K562 (cell line): ENCODE data around the gene PGPEP1. TPM values are rescaled to one million over a fixed set of nuclear protein-coding genes. Genes with fewer than 3 reads are reported as not detected.

ENCODE experiments used
- ARID1B ChIP-seq: fragments of 450-650 bp; IDR thresholded peaks from 2 replicates; pipeline ENCODE4 v1.6.1; 2016; ENCODE audit warnings: antibody characterized with exemption, mild to moderate bottlenecking, inconsistent platforms
- CBX1 ChIP-seq: sonication (generic); IDR thresholded peaks from 2 replicates; pipeline ENCODE4 v1.6.1; 2016; ENCODE audit warnings: antibody characterized with exemption, low read depth, mild to moderate bottlenecking
- CBX8 ChIP-seq: fragments of 200-600 bp; sonication (generic); IDR thresholded peaks from 2 replicates; pipeline ENCODE4 v1.6.1; 2012; ENCODE audit warnings: borderline replicate concordance, mixed run types, low read depth, mild to moderate bottlenecking, moderate library complexity, mixed read lengths, low read length, control low read depth, inconsistent platforms; ENCODE audit not compliant: poor library complexity, severe bottlenecking; ENCODE audit errors: extremely low read depth
- ETS2 ChIP-seq: IDR thresholded peaks from 2 replicates; pipeline ENCODE4 v1.6.1; 2016; ENCODE audit warnings: borderline replicate concordance, missing genetic modification characterization, mild to moderate bottlenecking, moderate library complexity, missing compliant biosample characterization; ENCODE audit not compliant: poor library complexity, severe bottlenecking
- ETV6 ChIP-seq, 3 experiments: fragments of 150-350 bp in 1 of 3; sonication (generic) in 1 of 3; formaldehyde crosslinking in 1 of 3; IDR thresholded peaks; 2 replicates each; pipeline versions ENCODE4 v1.6.1 to v1.8.0; 2014 to 2022; ENCODE audit warnings: borderline replicate concordance in 2 of 3, low read depth in 2 of 3, antibody characterized with exemption in 1 of 3, low read length in 1 of 3, mild to moderate bottlenecking in 1 of 3, missing genetic modification reagents in 1 of 3
- HCFC1 ChIP-seq: IDR thresholded peaks from 2 replicates; pipeline ENCODE4 v1.6.1; 2012; ENCODE audit warnings: low read depth, low read length, improper control_type of control experiment
- JUNB ChIP-seq: fragments of 450-650 bp; formaldehyde crosslinking; conservative IDR thresholded peaks from 2 replicates; pipeline ENCODE4 v1.4.0; 2020; ENCODE audit warnings: mild to moderate bottlenecking
- KAT7 ChIP-seq: sonication (generic); formaldehyde crosslinking; IDR thresholded peaks from 2 replicates; pipeline ENCODE4 v1.8.0; 2022; ENCODE audit warnings: missing genetic modification reagents, mild to moderate bottlenecking, borderline replicate concordance
- NBN ChIP-seq: fragments of 450-650 bp; IDR thresholded peaks from 2 replicates; pipeline ENCODE4 v1.6.1; 2016; ENCODE audit warnings: low read depth, mild to moderate bottlenecking
- NCOR1 ChIP-seq: fragments of 450-650 bp; IDR thresholded peaks from 2 replicates; pipeline ENCODE4 v1.6.1; 2016; ENCODE audit warnings: mild to moderate bottlenecking, moderate library complexity
- PPARD ChIP-seq: fragments of 250-450 bp; sonication (Bioruptor Pico); IDR thresholded peaks from 2 replicates; pipeline ENCODE4 v1.8.0; 2022; ENCODE audit warnings: inconsistent platforms, mild to moderate bottlenecking, moderate library complexity
- RBBP5 ChIP-seq: fragments of 200-600 bp; sonication (generic); IDR thresholded peaks from 2 replicates; pipeline ENCODE4 v1.6.1; 2012; ENCODE audit warnings: borderline replicate concordance, mild to moderate bottlenecking, low read length, control low read depth, inconsistent platforms; ENCODE audit not compliant: insufficient read depth, poor library complexity, severe bottlenecking
- SIN3A ChIP-seq, 2 experiments: fragments of 150-350 bp in 1 of 2; IDR thresholded peaks; 2 replicates each; pipeline ENCODE4 v1.6.1; 2011 to 2016; ENCODE audit warnings: borderline replicate concordance in 2 of 2, low read depth in 2 of 2, low read length in 2 of 2, mild to moderate bottlenecking in 2 of 2, moderate library complexity in 2 of 2; ENCODE audit not compliant: control insufficient read depth in 1 of 2
- SNRNP70 ChIP-seq: fragments of 200-400 bp; formaldehyde crosslinking; optimal IDR thresholded peaks from 2 replicates; pipeline ENCODE3; 2017; ENCODE audit warnings: low read depth, low read length
- SRSF3 ChIP-seq: fragments of 200-400 bp; formaldehyde crosslinking; IDR thresholded peaks from 2 replicates; pipeline ENCODE4 v1.6.1; 2016; ENCODE audit warnings: mild to moderate bottlenecking, low read length, moderate library complexity; ENCODE audit not compliant: insufficient read depth
- TRIM24 ChIP-seq, 2 experiments: fragments of 450-650 bp; IDR thresholded peaks; 2 replicates each; pipeline ENCODE4 v1.6.1; 2016
- ZBTB7A ChIP-seq: IDR thresholded peaks from 2 replicates; pipeline ENCODE4 v1.6.1; 2011; ENCODE audit warnings: low read depth, mild to moderate bottlenecking, low read length, moderate library complexity, borderline replicate concordance; ENCODE audit not compliant: control insufficient read depth
- polyA plus RNA-seq, 8 experiments: library from polyadenylated mRNA; depleted of rRNA in 4 of 8; stranded (reverse) in 5 of 8; unstranded in 3 of 8; fragments of >200 nt; fragmentation: Nextera tagmentation in 2 of 8; fragmentation: Illumina TruSeq in 1 of 8; extraction: Ambion mirVana in 2 of 8; extraction: Trizol in 1 of 8; gene quantifications; 2 replicates each; pipeline versions ENCODE4 v1.2.1 to v1.2.3, GENCODE V29; 2011 to 2014; ENCODE audit warnings: inconsistent platforms in 1 of 8, missing spikeins in 1 of 8
- total RNA-seq, 7 experiments: library from RNA; depleted of rRNA in 6 of 7; stranded (reverse); fragments of >200 nt in 6 of 7; fragmentation: Illumina TruSeq in 2 of 7; extraction: Trizol in 2 of 7; gene quantifications; 2 replicates each; pipeline versions ENCODE4 v1.2.1 to v1.2.3, GENCODE V29; 2011 to 2021; ENCODE audit warnings: low replicate concordance in 1 of 7
- TF ChIP-seq, protein P1 (sequence below): fragments of 450-650 bp; IDR thresholded peaks from 2 replicates; pipeline ENCODE4 v1.6.1; 2016; ENCODE audit warnings: mild to moderate bottlenecking
- TF ChIP-seq, protein P2 (sequence below), 2 experiments: IDR thresholded peaks; 2 replicates each; pipeline ENCODE4 v1.6.1; 2011; ENCODE audit warnings: borderline replicate concordance in 1 of 2, control low read depth in 1 of 2, low read depth in 1 of 2, low read length in 1 of 2, mild to moderate bottlenecking in 1 of 2, mixed read lengths in 1 of 2, moderate library complexity in 1 of 2; ENCODE audit not compliant: insufficient read depth in 1 of 2, insufficient read length in 1 of 2, poor library complexity in 1 of 2, severe bottlenecking in 1 of 2; ENCODE audit errors: extremely low read depth in 1 of 2
- TF ChIP-seq, protein P3 (sequence below): fragments of 450-650 bp; formaldehyde crosslinking; IDR thresholded peaks from 2 replicates; pipeline ENCODE4 v1.4.0; 2020; ENCODE audit warnings: mild to moderate bottlenecking, moderate library complexity

PGPEP1 gene
- total and polyA plus RNA-seq, 9 of the 15 experiments (the other 6 are each of a cell fraction or from before 2014, with no cell fraction given), result 10.0 to 69.6 (median 33.5) TPM

DNA sequence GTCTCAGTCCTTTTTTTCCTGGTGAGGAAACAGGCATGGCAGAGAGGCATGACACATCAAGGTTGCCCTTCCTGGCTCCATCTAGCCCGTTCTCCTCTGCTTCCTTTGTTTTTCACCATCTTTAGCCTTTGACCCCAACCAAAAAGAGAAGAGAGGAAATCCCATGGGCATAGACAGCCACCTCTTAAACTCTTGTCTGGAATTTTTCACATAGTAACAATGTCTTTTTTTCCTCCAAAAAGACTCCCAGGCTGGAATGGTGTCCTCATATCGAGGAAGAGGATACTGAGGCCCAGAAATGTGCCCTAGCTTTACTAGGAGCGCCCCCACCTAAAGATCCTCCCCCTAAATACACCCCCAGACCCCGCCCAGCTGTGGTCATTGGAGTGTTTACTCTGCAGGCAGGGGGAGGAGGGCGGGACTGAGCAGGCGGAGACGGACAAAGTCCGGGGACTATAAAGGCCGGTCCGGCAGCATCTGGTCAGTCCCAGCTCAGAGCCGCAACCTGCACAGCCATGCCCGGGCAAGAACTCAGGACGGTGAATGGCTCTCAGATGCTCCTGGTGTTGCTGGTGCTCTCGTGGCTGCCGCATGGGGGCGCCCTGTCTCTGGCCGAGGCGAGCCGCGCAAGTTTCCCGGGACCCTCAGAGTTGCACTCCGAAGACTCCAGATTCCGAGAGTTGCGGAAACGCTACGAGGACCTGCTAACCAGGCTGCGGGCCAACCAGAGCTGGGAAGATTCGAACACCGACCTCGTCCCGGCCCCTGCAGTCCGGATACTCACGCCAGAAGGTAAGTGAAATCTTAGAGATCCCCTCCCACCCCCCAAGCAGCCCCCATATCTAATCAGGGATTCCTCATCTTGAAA lies 45.5 kb downstream of the PGPEP1 start, which contains the start of gene GDF15 (continued):
- TF ChIP-seq, protein P1, sequence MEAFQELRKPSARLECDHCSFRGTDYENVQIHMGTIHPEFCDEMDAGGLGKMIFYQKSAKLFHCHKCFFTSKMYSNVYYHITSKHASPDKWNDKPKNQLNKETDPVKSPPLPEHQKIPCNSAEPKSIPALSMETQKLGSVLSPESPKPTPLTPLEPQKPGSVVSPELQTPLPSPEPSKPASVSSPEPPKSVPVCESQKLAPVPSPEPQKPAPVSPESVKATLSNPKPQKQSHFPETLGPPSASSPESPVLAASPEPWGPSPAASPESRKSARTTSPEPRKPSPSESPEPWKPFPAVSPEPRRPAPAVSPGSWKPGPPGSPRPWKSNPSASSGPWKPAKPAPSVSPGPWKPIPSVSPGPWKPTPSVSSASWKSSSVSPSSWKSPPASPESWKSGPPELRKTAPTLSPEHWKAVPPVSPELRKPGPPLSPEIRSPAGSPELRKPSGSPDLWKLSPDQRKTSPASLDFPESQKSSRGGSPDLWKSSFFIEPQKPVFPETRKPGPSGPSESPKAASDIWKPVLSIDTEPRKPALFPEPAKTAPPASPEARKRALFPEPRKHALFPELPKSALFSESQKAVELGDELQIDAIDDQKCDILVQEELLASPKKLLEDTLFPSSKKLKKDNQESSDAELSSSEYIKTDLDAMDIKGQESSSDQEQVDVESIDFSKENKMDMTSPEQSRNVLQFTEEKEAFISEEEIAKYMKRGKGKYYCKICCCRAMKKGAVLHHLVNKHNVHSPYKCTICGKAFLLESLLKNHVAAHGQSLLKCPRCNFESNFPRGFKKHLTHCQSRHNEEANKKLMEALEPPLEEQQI, result no peak
- TF ChIP-seq TRIM24 (IDR thresholded peaks at IDR 0.05) (peak in 1 of 2 experiments; percentile 80; a peak in 2 of 4 replicates), JUNB (CRISPR knock-in tag) (no peak), ARID1B (peak; percentile 48; the same call in 1 of the 2 replicates), SIN3A (IDR thresholded peaks at IDR 0.05; ENCODE audit: borderline replicate concordance in 2 of 2, control insufficient read depth in 1 of 2, low read depth in 2 of 2, low read length in 2 of 2) (0 out of 4 replicates have a peak, but pooled peaks of 1 of the 2 experiments have one; percentile 44), KAT7 (CRISPR knock-in tag) (peak; percentile 74), NBN (peak; percentile 93), ZBTB7A (peak; percentile 97), CBX1 (peak; percentile 99), ETV6 (IDR thresholded peaks at IDR 0.05; ENCODE audit: borderline replicate concordance in 1 of 2, low read depth in 2 of 2, low read length in 1 of 2) (no peak; a peak in 1 of 4 replicates), ETV6 (CRISPR knock-in tag; IDR thresholded peaks at IDR 0.05; ENCODE audit: borderline replicate concordance) (0 out of 2 replicates have a peak, but pooled peaks have one; percentile 46), SNRNP70 (no peak), NCOR1 (peak; percentile 80), ETS2 (tag) (no peak), RBBP5 (peak; percentile 34), SRSF3 (no peak), PPARD (no peak), CBX8 (no peak), HCFC1 (peak; percentile 61)
- TF ChIP-seq, protein P2, sequence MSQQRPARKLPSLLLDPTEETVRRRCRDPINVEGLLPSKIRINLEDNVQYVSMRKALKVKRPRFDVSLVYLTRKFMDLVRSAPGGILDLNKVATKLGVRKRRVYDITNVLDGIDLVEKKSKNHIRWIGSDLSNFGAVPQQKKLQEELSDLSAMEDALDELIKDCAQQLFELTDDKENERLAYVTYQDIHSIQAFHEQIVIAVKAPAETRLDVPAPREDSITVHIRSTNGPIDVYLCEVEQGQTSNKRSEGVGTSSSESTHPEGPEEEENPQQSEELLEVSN (IDR thresholded peaks at IDR 0.05; ENCODE audit: borderline replicate concordance in 1 of 2, extremely low read depth in 1 of 2, insufficient read depth in 1 of 2, insufficient read length in 1 of 2, low read depth in 1 of 2, low read length in 1 of 2, poor library complexity in 1 of 2, severe bottlenecking in 1 of 2), result peak; percentile 41 to 66
- TF ChIP-seq, protein P3, sequence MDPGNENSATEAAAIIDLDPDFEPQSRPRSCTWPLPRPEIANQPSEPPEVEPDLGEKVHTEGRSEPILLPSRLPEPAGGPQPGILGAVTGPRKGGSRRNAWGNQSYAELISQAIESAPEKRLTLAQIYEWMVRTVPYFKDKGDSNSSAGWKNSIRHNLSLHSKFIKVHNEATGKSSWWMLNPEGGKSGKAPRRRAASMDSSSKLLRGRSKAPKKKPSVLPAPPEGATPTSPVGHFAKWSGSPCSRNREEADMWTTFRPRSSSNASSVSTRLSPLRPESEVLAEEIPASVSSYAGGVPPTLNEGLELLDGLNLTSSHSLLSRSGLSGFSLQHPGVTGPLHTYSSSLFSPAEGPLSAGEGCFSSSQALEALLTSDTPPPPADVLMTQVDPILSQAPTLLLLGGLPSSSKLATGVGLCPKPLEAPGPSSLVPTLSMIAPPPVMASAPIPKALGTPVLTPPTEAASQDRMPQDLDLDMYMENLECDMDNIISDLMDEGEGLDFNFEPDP (CRISPR knock-in tag), result no peak
